ENCODE measurements around the gene LRPAP1.
"Not testable (repeated sequence)": the region's sequence is repeated elsewhere in the genome, so short reads cannot be mapped to it uniquely, and the experiment has no call there.

Gene LRPAP1

DNA sequence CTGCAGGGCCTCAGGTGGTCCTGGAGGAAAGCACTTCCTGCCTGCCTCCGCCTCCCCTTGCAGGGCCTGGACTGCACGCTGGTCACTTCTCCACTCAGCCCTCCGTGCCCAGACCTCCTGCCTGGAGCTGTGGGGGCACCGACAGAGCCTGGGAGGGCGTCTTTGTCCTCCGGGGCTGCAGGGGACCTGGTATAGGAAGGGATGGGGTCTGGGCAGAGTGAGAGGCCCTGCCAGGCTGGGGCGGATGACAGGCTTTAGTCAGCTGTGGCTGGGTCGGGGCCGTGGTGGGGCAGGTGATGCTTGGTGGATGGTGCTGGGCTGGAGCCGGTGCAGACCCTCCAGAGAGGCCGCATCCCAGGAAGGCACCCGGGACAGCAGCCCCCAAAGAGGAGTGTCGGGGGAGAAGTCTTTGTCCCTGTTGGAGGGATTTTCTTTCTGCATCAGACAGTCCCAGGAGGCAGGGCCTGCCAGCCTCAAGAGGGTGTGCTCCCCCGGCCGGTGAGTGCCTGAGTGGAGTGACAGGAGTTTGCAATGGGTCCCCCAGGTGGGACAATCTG lies 67.8 kb downstream of the LRPAP1 start:
- DNase-seq (ENCODE audit: extremely low read depth in 1 of 2, low read depth in 1 of 2), result no peak

DNA sequence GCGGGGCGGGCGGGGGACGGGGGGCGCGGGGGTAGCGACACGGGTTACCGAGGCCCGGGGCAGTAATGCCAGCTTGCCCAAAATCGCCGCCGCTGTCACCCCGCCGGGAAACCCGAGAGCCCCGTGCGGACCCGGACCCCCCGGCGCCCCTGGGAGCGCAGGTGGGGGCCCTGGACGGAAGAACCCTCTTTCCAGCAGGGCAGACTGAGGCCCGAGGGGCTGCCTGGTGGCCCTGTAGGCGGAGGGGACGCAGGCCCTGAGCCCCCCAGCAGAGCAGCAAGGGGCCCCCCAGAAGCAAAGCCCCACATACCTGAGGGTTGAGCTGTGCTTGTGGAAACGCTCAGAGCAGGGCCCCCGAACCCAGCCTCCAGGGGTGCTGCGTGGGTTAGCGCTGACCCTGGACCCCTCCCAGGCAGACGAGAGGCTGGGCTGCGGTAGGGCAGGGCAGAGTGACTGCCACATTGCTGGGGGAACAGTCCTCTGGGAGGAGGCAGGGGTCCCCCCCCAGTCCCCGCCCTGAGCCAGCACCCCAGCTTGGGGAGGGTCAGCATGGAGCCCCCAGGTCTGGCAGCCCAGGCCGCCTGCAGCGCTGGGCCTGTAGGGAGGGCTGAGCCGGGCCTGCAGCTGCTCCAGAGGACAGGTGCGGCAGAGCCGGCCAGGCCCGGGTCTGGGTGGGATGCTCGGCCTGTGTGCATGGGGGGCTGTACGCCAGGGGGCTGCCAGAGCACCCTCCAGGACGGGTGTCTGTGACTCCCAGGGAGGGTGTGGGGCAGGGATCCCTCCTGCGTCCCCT lies 68.5 kb downstream of the LRPAP1 start:
- no peak for DNase-seq (ENCODE audit: extremely low read depth in 1 of 2, low read depth in 1 of 2)

DNA sequence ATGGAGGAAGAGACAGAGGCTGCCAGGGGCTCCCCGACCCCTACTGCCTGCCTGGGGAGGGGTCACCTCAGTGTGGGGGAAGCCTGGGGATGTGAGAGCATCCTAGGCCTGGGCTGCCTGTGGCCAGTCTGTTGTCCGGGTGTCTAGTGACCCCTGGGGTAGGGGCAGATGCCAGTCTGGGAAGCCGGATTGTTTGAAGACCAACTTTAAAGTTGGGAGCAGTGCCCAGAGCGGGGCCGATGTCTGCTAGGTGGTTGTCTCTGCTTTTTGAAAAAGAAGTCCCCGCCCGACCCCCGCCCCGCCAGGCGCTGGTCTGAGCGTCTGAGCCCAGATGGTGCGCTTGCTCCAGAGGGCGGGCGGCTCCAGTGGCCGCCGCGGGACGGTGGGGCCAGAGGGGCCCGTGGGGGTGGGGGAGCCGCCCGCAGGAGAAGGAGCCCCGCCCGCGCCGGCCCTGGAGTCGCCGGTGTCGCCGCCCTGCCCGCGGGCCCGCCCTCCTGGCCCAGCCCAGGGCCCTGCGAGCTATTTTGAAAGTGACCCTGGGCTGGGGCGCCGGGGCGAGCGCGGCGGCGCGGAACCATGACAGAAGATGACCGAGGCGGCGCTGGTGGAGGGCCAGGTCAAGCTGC lies 69.3 kb downstream of the LRPAP1 start, which contains the start of gene DOK7:
Gene DOK7 (plus strand): TSS at position 517 of the 626 bp plus-strand sequence. CDS start 70 bp downstream, at position 587.
- no peak for DNase-seq (ENCODE audit: extremely low read depth in 1 of 2, low read depth in 1 of 2)

DNA sequence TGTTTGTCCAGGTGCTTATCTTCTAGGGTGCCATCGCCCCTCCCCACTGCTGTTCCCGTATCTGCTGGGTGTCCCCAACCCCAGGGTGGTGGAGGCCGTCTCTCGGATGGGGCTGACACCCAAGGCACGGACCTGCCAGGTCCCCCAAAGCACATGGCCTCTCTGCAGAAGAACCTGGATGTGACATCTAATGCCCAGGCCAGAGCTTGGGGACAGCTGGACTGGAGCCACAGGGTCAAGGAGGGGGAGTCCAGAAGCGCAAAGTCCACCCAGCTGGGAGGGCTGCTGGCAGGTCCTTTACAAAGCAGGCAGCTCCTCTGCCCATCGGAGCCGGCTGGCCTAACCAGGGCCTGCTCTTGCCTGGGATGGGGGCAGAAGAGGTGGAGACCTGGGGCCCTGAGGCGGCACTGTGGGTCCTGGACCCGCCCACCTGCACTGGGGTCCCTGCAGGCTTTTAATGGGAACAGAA lies 69.9 kb downstream of the LRPAP1 start:
- no peak for DNase-seq (ENCODE audit: extremely low read depth in 1 of 2, low read depth in 1 of 2)

DNA sequence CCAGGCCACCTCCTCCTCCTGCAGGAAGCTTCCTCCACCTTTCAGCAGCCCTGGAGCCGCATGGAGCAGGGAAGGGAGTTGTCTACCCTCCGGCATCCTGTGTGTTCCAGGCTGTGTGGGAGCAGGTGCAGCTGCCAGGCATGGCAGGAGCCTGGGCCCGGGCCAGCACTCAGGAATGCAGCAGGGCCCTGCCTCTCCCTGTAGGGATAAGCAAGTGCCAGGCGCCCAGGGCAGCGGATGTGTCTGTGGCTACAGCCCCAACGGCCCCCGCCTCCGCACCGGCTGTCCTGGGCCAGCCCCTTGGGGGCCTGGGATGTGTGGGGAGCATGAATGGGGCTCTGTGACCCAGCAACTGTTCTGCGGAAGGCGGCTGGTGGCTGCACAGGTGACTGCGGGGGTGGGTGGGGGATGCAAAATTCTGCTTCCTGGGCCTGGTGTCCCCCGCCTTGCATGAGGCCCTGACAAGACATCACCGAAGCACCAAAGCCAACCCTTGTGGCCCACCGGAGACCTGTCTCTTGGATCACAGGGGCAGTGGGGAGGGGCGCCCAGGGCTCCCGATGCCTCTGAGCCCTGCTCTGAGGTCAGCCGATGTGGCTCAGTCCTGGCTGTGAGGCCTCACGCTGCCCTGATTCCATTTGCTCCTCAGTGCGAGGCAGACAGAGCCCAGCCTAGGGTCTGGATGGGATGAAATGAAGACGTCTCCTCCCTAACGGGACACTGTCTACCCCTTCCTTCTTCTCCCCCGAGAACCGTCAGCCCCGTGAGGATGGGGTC lies 70.5 kb downstream of the LRPAP1 start:
- no peak for DNase-seq (ENCODE audit: extremely low read depth in 1 of 2, low read depth in 1 of 2)

DNA sequence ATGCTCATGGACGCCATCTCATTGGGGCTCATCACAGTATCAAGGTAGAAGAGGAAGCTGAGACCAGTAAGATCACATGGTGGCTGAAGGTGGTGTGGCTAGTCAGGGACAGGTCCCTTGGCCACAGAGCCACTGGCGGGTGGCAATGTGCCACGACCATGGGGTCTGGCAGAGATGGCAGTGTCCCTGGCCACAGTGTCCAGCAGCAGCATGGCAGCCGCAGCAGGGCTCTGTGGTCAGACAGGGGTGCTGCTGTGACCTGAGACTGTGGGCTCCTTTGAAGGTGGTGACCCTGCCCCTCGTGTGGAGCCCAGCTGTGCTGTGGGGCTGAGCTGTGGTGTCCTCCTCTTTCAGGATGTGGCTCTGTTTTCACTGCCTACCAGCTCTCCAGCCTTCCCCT lies 71.3 kb downstream of the LRPAP1 start:
- DNase-seq (ENCODE audit: extremely low read depth in 1 of 2, low read depth in 1 of 2), result no peak

DNA sequence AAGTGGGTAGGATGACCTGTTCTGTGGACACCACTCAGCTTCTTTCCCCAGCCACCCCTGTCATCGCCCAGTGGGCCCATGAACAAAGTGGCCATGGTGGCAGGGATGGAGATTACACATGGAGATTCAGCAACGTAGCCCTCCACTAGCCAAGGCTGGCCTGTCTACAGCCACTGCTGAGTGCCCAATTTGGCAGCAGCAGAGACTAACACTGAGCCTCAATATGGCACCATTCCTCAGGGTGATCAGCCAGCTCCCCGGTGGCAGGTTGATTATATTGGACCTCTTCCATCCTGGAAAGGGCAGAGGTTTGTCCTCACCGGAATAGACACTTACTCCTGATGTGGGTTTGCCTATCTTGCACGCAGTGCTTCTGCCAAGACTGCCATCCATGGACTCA lies 73.1 kb downstream of the LRPAP1 start:
- not testable (repeated sequence) for DNase-seq (ENCODE audit: extremely low read depth in 1 of 2, low read depth in 1 of 2)

DNA sequence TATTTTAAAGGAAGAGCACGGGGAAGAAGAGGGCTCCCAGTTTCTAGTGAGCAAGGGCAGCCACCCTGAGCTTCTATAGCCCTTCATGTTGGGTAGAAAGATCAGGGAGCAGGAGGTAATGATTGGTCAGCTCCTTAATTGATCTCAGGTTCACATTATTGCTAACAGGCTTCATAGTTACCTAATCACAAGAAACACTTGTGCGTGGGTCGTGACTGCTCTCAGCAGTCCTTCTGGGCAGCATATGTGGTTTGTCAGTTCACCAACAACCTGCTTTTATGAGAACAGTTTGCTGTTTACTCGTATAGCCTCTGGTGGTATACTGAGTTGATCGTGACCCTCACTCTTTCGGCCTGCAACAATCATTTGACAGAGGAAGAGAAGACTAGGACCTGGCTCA lies 73.9 kb downstream of the LRPAP1 start:
- no peak for DNase-seq (ENCODE audit: extremely low read depth in 1 of 2, low read depth in 1 of 2)

DNA sequence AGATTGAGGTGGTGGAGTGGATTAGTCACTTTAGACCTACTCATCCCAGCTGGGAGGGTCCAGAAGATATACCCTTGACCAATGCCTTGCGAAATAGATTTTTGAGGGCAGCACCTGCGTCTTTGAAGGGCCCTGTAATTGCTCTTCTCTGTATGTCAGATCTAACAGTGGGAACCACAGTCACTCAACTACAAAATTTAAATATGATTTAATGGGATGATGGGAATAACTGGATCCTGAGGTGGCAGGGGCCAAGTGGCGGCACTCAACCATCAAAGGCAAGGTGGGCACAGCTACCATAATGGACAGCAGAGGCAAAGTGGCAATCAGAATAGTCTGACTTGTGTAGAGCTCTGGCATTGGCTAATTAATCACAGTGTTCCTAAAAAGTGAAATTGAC lies 76.6 kb downstream of the LRPAP1 start:
- DNase-seq (ENCODE audit: extremely low read depth in 1 of 2, low read depth in 1 of 2), result not testable (repeated sequence)

Measured in stimulated activated CD8-positive, alpha-beta memory T cell treated with anti-CD3 and anti-CD28 coated beads, Interleukin-7, amount 100 ng/mL, for 48 hours (primary cell).